SK-N-SH (cell line): ENCODE data around the gene CIB4.

ENCODE experiments used
- CHD2 ChIP-seq: fragments of 150-350 bp; IDR thresholded peaks from 2 replicates; pipeline ENCODE4 v1.6.1; 2018; ENCODE audit warnings: low read length; ENCODE audit not compliant: partially characterized antibody
- CTCF ChIP-seq: fragments of 200-600 bp; sonication (generic); IDR thresholded peaks from 2 replicates; pipeline ENCODE4 v1.6.1; 2017; ENCODE audit warnings: antibody characterized with exemption, mild to moderate bottlenecking, moderate library complexity
- EP300 ChIP-seq, 2 experiments: IDR thresholded peaks; 2 replicates each; pipeline versions ENCODE4 v1.4.0 to v1.6.1; 2012; ENCODE audit warnings: borderline replicate concordance in 1 of 2, low read depth in 1 of 2, low read length in 1 of 2
- EZH2phosphoT487 ChIP-seq: fragments of 200-600 bp; sonication (generic); IDR thresholded peaks from 2 replicates; pipeline ENCODE4 v1.6.1; 2017; ENCODE audit warnings: low read depth, mixed run types, mild to moderate bottlenecking, antibody characterized with exemption, moderate library complexity, borderline replicate concordance
- FOXM1 ChIP-seq: IDR thresholded peaks from 2 replicates; pipeline ENCODE4 v1.4.0; 2012; ENCODE audit warnings: low read depth, mild to moderate bottlenecking
- GABPA ChIP-seq: IDR thresholded peaks from 2 replicates; pipeline ENCODE4 v1.4.0; 2012; ENCODE audit warnings: low read depth, mild to moderate bottlenecking
- MAX ChIP-seq: IDR thresholded peaks from 2 replicates; pipeline ENCODE4 v1.4.0; 2012; ENCODE audit warnings: low read depth
- POLR2AphosphoS5 ChIP-seq: IDR thresholded peaks from 2 replicates; pipeline ENCODE4 v1.6.1; 2012; ENCODE audit warnings: low read depth, low read length
- TAF1 ChIP-seq: IDR thresholded peaks from 2 replicates; pipeline ENCODE4 v1.6.1; 2012; ENCODE audit warnings: low read depth, mild to moderate bottlenecking, low read length, moderate library complexity, borderline replicate concordance
- YY1 ChIP-seq: IDR thresholded peaks from 2 replicates; pipeline ENCODE4 v1.4.0; 2012; ENCODE audit warnings: low read depth, mild to moderate bottlenecking

GRCh38 chr2:26621469-26622199 lies 19.5 kb downstream of the CIB4 start:
- TF ChIP-seq CHD2 (no peak), YY1 (no peak), POLR2AphosphoS5 (no peak), MAX (no peak), GABPA (no peak), EZH2phosphoT487 (no peak), FOXM1 (no peak), EP300 (IDR thresholded peaks at IDR 0.05; ENCODE audit: borderline replicate concordance in 1 of 2, low read depth in 1 of 2, low read length in 1 of 2) (no peak), CTCF (no peak), TAF1 (no peak)
